Aorta (tissue), 5 donors: ENCODE measurements around the gene OR2AE1. TPM values are rescaled to one million over a fixed set of nuclear protein-coding genes. Genes with fewer than 3 reads are reported as not detected.
"Not testable (repeated sequence)": the region's sequence is repeated elsewhere in the genome, so short reads cannot be mapped to it uniquely, and the experiment has no call there.

Experiments
- ATAC-seq: fragments of 200-7000 bp; cut with Tn5 transposase; one replicate; pipeline ENCODE4 v1.9.1; 2022; ENCODE audit warnings: moderate library complexity; ENCODE audit not compliant: low FRiP score
- DNase-seq, 2 donors: peaks; one replicate each; pipeline ENCODE4 v3.0.0-alpha.2; 2020
- H3K27ac ChIP-seq, 2 donors: one replicate each; pipeline ENCODE4 v1.5.1; 2013; ENCODE audit warnings: low read length in 2 of 2, mild to moderate bottlenecking in 2 of 2, moderate library complexity in 2 of 2, control low read depth in 1 of 2, inconsistent platforms in 1 of 2, low read depth in 1 of 2
- H3K27me3 ChIP-seq, 2 donors: one replicate each; pipeline ENCODE4 v1.6.1; 2013; ENCODE audit warnings: control low read depth in 1 of 2, low read length in 1 of 2, mild to moderate bottlenecking in 1 of 2, moderate library complexity in 1 of 2; ENCODE audit not compliant: insufficient read depth in 2 of 2, control insufficient read depth in 1 of 2
- H3K36me3 ChIP-seq, 2 donors: one replicate each; pipeline ENCODE4 v1.6.1; 2013; ENCODE audit warnings: control low read depth in 1 of 2, low read length in 1 of 2, mild to moderate bottlenecking in 1 of 2; ENCODE audit not compliant: insufficient read depth in 2 of 2, control insufficient read depth in 1 of 2
- H3K4me1 ChIP-seq, 2 donors: one replicate each; pipeline ENCODE4 v1.6.1; 2013; ENCODE audit warnings: low read length in 2 of 2, control low read depth in 1 of 2, mild to moderate bottlenecking in 1 of 2, moderate library complexity in 1 of 2; ENCODE audit not compliant: insufficient read depth in 2 of 2, control insufficient read depth in 1 of 2
- H3K4me3 ChIP-seq, 2 donors: one replicate each; pipeline ENCODE4 v1.5.1; 2013; ENCODE audit warnings: low read length in 2 of 2, control low read depth in 1 of 2, mild to moderate bottlenecking in 1 of 2
- H3K9me3 ChIP-seq: one replicate; pipeline ENCODE4 v1.6.1; 2013; ENCODE audit warnings: mild to moderate bottlenecking, low read length; ENCODE audit not compliant: control insufficient read depth
- WGBS, 2 donors: extraction: QIAGEN DNeasy Blood & Tissue Kit; methylation state at CpG; one replicate each; pipeline ENCODE4 v1.1.7; 2013; 5-methylcytosine and 5-hydroxymethylcytosine counted together
- intact Hi-C, 2 donors: fragments of 100-400 bp; cut with DNase I; formaldehyde crosslinking; loops; one replicate each; pipeline versions ENCODE4 v1.14.2 to v1.15.0; 2022
- polyA plus RNA-seq, 2 donors: library from polyadenylated mRNA; stranded (reverse); fragments of 200-250 nt; gene quantifications; one replicate each; pipeline ENCODE4 v1.2.3, GENCODE V29; 2013
- total RNA-seq, 2 donors: library from RNA; stranded (reverse); fragmentation: NEBNext Ultra II Directional; extraction: Animal tissue kit (Norgen Biotek cat#: 25700); gene quantifications; one replicate each; pipeline ENCODE4 v1.2.1, GENCODE V29; 2021
- donor health status: healthy with polysubstance abuse.
- donor health status: Bipolar disorder and iron deficiency.
- donor health status: DM: no; HTN: no; CAD: no.
- donor health status: DM: no; HTN: no; CAD: no.
- donor health status: DM: yes; HTN: yes; CAD: no.

Gene OR2AE1
- total and polyA plus RNA-seq, 4 donors = 0.36 TPM; not detected in 3

DNA sequence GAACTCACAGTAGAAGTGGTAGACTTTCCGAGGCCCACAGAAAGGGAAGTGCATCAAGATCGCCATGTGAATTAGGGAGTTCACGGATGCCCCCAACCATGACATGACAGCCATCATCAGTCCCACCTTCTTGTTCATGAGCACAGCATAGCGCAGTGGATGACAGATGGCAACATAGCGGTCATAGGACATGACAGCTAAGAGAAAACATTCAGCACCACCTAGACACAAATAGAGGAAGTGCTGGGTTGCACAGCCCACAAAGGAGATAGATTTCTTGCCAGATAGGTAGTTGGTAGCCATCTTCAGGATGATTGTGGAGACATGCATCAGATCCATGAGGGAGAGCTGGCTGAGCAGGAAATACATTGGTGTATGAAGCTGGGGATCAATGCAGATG, 342 bp downstream of the OR2AE1 start:
- Histone ChIP-seq H3K4me1 (no peaks in the 10 kb centered on the region), H3K9me3 (no peaks in the 10 kb centered on the region), H3K27me3 (no peaks in the 10 kb centered on the region), H3K27ac (no peak overlapping the region), H3K36me3 (no peaks in the 10 kb centered on the region), H3K4me3 (no peak overlapping the region)
- intact Hi-C loops = no loop called here
- ATAC-seq (no peak), DNase-seq (no peak)
- WGBS, 2 donors = 89 to 92% methylated on average over 5 of the region's 5 CpGs

DNA sequence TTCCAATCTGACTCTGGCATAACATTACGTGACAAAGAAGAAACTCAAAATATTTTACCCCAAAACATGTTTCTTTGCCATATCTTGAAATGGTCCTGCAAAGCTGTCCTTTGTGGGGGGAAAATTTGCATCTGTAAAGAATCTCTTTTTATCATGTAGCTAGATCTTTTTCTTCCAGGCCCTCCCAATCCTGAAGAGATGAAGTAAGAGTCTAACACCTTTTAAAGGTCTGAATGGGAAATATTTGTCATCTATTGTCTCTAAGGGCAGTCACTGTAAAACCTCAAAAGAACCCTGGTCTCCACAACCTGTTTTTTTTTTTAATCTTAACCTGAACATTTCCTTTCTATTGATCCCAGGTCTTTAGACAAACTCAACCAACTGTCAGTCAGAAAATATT, 8.6 kb downstream of the OR2AE1 start:
- no peaks in the 10 kb centered on the region for H3K36me3 ChIP-seq
- no peak for ATAC-seq
- 86% methylated on average over 1 of the region's 1 CpG for WGBS, 2 donors
- intact Hi-C loops = no loop called here
- H3K4me3 ChIP-seq = no peak overlapping the region
- H3K27me3 ChIP-seq = no peaks in the 10 kb centered on the region
- no peaks in the 10 kb centered on the region for H3K4me1 ChIP-seq
- H3K27ac ChIP-seq = no peak overlapping the region
- no peak for DNase-seq
- H3K9me3 ChIP-seq = no peaks in the 10 kb centered on the region

DNA sequence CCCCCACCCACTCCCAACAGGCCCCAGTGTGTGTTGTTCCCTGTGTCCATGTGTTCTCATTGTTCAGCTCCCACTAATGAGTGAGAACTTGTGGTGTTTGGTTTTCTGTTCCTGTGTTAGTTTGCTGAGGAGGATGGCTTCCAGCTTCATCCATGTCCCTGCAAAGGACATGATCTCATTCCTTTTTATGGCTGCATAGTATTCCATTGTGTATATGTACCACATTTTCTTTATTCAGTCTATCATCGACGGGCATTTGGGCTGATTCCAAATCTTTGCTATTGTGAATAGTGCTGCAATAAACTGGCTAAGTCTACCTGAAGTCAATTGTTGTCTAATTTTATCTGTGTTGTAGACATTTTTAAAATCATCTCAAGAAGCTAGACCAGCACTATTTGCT, 9.4 kb downstream of the OR2AE1 start:
- DNase-seq, H3K9me3 ChIP-seq, H3K4me3 ChIP-seq, H3K27ac ChIP-seq, H3K36me3 ChIP-seq, H3K4me1 ChIP-seq, ATAC-seq, H3K27me3 ChIP-seq, intact Hi-C loops: not testable (repeated sequence)
- 90 to 95% methylated on average over 2 of the region's 2 CpGs for WGBS, 2 donors

GRCh38 chr7:99863847-99864440, 12.9 kb downstream of the OR2AE1 start:
- intact Hi-C loops = no loop called here
- no peaks in the 10 kb centered on the region for H3K36me3 ChIP-seq
- no peaks in the 10 kb centered on the region for H3K9me3 ChIP-seq
- no peak for ATAC-seq
- H3K4me3 ChIP-seq = no peak overlapping the region
- H3K4me1 ChIP-seq = peaks cover 0 to 1% of the 10 kb centered on the region in 2 donors
- WGBS, 2 donors = 59 to 61% methylated on average over 2 of the region's 2 CpGs
- no peak overlapping the region for H3K27ac ChIP-seq
- no peaks in the 10 kb centered on the region for H3K27me3 ChIP-seq
- no peak for DNase-seq

DNA sequence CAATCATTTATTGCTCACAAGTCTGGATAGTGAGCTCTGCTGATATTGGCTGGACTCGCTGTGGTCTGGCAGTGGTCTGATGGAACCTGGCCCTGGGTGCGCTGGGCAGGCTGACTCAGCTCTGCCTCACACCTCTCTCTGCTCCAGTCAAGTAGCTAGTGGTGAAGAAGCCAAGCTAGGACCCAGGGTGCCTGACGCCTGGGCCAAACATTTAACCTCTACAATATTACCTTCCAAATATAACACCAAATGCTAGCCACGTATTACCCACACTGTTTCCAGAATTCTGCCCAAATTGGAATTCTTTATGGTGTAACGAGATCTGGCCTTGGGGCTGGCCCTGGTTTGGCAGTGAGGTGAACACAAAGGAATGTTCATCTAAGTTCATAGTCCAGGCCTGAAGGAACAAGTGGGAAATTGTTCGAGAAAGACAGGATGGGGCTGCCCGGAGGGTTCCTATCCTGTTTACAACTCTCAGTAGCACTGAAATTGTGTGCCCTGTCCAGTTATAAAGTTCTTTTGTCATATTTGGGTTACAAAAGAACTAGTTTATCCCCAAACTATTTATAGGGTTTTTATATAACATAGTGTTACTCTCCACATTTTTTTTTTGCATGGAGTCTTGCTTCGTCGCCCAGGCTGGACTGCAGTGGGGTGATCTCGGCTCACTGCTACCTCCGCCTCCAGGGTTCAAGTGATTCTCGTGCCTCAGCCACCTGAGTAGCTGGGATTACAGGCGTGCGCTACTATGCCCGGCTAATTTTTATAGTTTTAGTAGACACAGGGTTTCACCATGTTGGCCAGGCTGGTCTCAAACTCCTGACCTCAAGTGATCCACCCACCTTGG, 16.3 kb downstream of the OR2AE1 start:
- DNase-seq (peak; percentile 85 to 92), ATAC-seq (peak; percentile 92)
- Histone ChIP-seq H3K9me3 (no peaks in the 10 kb centered on the region), H3K27ac (peak overlapping the region; percentile 91 to 94), H3K4me3 (no peak overlapping the region), H3K27me3 (no peaks in the 10 kb centered on the region), H3K4me1 (peaks cover 0 to 1% of the 10 kb centered on the region in 2 donors), H3K36me3 (no peaks in the 10 kb centered on the region)
- intact Hi-C loops = no loop called here
- 30 to 31% methylated on average over 15 of the region's 15 CpGs for WGBS, 2 donors

DNA sequence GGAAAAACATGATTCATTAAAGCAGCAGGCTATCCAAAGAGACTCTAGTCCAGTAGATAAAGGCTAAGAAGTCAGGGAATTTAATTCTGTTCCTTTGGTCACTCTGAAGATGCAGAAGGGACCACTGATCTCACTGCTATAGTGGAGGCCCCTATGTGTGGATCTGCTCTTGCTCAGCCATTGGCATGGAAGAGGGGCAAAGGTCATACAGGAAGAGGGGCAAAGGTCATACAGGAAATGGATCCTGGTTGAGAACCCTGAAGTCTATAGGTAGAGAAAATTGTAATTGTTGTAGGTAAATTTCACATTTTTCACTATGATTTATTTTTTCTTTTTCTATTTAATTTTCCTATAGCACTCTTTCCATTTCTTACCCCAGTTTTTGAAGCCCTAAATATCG, 21.6 kb downstream of the OR2AE1 start:
- H3K4me1 ChIP-seq = no peaks in the 10 kb centered on the region
- H3K4me3 ChIP-seq = no peak overlapping the region
- WGBS, 2 donors = 77 to 86% methylated on average over 1 of the region's 1 CpG
- no peak overlapping the region for H3K27ac ChIP-seq
- no peaks in the 10 kb centered on the region for H3K9me3 ChIP-seq
- intact Hi-C loops = no loop called here
- ATAC-seq (no peak), DNase-seq (no peak)
- H3K36me3 ChIP-seq = no peaks in the 10 kb centered on the region
- H3K27me3 ChIP-seq = no peaks in the 10 kb centered on the region

DNA sequence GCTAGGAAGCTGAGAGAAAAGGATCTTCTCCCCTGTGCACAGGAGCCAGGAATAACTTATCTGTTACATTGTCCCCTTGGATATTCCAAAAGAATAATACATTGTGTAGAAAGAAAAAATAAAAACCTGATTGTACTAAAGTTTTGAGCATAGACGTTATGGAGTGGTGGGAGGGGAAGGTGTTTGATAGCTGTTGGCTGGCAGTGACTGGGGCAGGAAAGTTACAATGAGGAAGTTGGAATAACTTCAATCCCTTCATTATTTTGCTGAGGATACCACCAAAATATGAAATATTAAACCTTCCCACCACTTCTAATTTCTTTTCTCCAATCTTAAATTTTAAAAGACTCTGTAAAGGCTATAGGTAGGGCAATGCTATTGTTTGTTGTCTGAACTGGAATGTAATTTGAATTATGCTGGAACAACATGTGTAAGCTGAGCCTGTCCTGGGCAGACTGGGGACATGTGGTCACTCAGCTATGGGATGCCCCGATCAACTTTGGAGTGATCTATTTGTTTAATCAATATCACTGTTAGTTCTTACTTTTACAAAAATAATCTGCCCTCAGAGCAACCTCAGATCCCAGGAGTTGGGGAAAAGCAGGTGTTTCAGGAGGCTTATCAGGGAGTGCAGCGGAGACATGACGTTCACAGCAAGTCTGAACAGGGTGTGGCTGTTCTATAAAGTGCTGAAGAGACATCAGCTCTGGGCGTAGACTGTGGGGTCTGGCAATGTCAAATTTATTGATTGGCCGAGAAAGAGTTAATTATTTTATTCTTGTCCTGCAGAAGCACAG, 28.2 kb downstream of the OR2AE1 start:
- no peak for DNase-seq
- Histone ChIP-seq H3K27ac (no peak overlapping the region), H3K36me3 (no peaks in the 10 kb centered on the region), H3K9me3 (no peaks in the 10 kb centered on the region), H3K27me3 (no peaks in the 10 kb centered on the region), H3K4me3 (no peak overlapping the region), H3K4me1 (no peaks in the 10 kb centered on the region)
- no peak for ATAC-seq
- WGBS, 2 donors = 71 to 76% methylated on average over 6 of the region's 6 CpGs
- intact Hi-C loops = no loop called here

- H3K36me3 ChIP-seq = no peaks in the 10 kb centered on the region
- no peaks in the 10 kb centered on the region for H3K9me3 ChIP-seq
- DNase-seq (no peak), ATAC-seq (no peak)
- no peak overlapping the region for H3K4me3 ChIP-seq
- no peak overlapping the region for H3K27ac ChIP-seq
- no peaks in the 10 kb centered on the region for H3K27me3 ChIP-seq
- 73% methylated on average over 1 of the region's 1 CpG for WGBS, 2 donors
- no peaks in the 10 kb centered on the region for H3K4me1 ChIP-seq
- intact Hi-C loops = no loop called here
Observed at GRCh38 chr7:99844328-99844727, 32.5 kb downstream of the OR2AE1 start.
